Large intestine (tissue), 3 donors: Measurements from ENCODE around the gene FXYD6. TPM values are rescaled to one million over a fixed set of nuclear protein-coding genes. Genes with fewer than 3 reads are reported as not detected.

Experiments
- DNase-seq, 2 donors: peaks; one replicate each; pipeline versions ENCODE4 v3.0.0 to v3.0.0-alpha.2; 2013
- H3K27ac ChIP-seq: one replicate; pipeline ENCODE4 v1.5.1; 2013; ENCODE audit warnings: low read length
- H3K27me3 ChIP-seq: 2 replicates; pipeline ENCODE4 v1.6.1; 2013; ENCODE audit warnings: low read length; ENCODE audit not compliant: control insufficient read depth, insufficient read depth
- H3K36me3 ChIP-seq: 2 replicates; pipeline ENCODE4 v1.6.1; 2013; ENCODE audit warnings: low read length; ENCODE audit not compliant: control insufficient read depth, insufficient read depth
- H3K4me1 ChIP-seq: one replicate; pipeline ENCODE4 v1.6.1; 2013; ENCODE audit warnings: low read length; ENCODE audit not compliant: control insufficient read depth, insufficient read depth
- H3K4me3 ChIP-seq: one replicate; pipeline ENCODE4 v1.5.1; 2013; ENCODE audit warnings: low read length
- H3K9me3 ChIP-seq: one replicate; pipeline ENCODE4 v1.6.1; 2013; ENCODE audit warnings: mild to moderate bottlenecking, low read depth, low read length, moderate library complexity; ENCODE audit not compliant: control insufficient read depth
- WGBS: methylation state at CpG from one replicate; pipeline ENCODE4 v1.1.5; 2013; ENCODE audit warnings: low lambda C conversion rate; ENCODE audit not compliant: insufficient coverage; 5-methylcytosine and 5-hydroxymethylcytosine counted together
- polyA plus RNA-seq: library from polyadenylated mRNA; unstranded; fragments of 120-200 nt; gene quantifications from one replicate; pipeline ENCODE4 v1.2.1, GENCODE V29; 2013

Gene FXYD6
- polyA plus RNA-seq, 1 donor = 78.3 TPM

GRCh38 chr11:117851106-117851505 lies 25.4 kb downstream of the FXYD6 start:
- Histone ChIP-seq H3K36me3 (no peaks in the 10 kb centered on the region), H3K27me3 (no peaks in the 10 kb centered on the region), H3K4me3 (no peak overlapping the region), H3K27ac (no peak overlapping the region), H3K4me1 (no peaks in the 10 kb centered on the region), H3K9me3 (no peaks in the 10 kb centered on the region)
- no peak for DNase-seq
- no CpG with 5 or more reads among the region's 3 CpGs for WGBS

- DNase-seq = no peak
- H3K4me1 ChIP-seq = no peaks in the 10 kb centered on the region
- H3K36me3 ChIP-seq = no peaks in the 10 kb centered on the region
- no peak overlapping the region for H3K27ac ChIP-seq
- no peak overlapping the region for H3K4me3 ChIP-seq
- no peaks in the 10 kb centered on the region for H3K9me3 ChIP-seq
- H3K27me3 ChIP-seq = no peaks in the 10 kb centered on the region
- WGBS = 67% methylated on average over 1 of the region's 6 CpGs
Measured at GRCh38 chr11:117849781-117850414, 26.6 kb downstream of the FXYD6 start.

- no CpG with 5 or more reads among the region's 9 CpGs for WGBS
- peak in 1 of 2 donors; percentile 63 for DNase-seq
- peaks cover 9% of the 10 kb centered on the region for H3K4me1 ChIP-seq
- no peaks in the 10 kb centered on the region for H3K27me3 ChIP-seq
- no peak overlapping the region for H3K27ac ChIP-seq
- no peaks in the 10 kb centered on the region for H3K36me3 ChIP-seq
- H3K4me3 ChIP-seq = no peak overlapping the region
- H3K9me3 ChIP-seq = no peaks in the 10 kb centered on the region
Measured at GRCh38 chr11:117843666-117844484, 32.6 kb downstream of the FXYD6 start.

GRCh38 chr11:117842131-117842941 lies 34.1 kb downstream of the FXYD6 start:
- WGBS = no CpG with 5 or more reads among the region's 16 CpGs
- no peaks in the 10 kb centered on the region for H3K27me3 ChIP-seq
- peaks cover 15% of the 10 kb centered on the region for H3K4me1 ChIP-seq
- no peak for DNase-seq
- no peaks in the 10 kb centered on the region for H3K36me3 ChIP-seq
- no peak overlapping the region for H3K4me3 ChIP-seq
- H3K9me3 ChIP-seq = no peaks in the 10 kb centered on the region
- H3K27ac ChIP-seq = no peak overlapping the region

GRCh38 chr11:117841551-117842031 lies 34.9 kb downstream of the FXYD6 start:
- no CpG with 5 or more reads among the region's 7 CpGs for WGBS
- no peak for DNase-seq
- Histone ChIP-seq H3K4me3 (no peak overlapping the region), H3K9me3 (no peaks in the 10 kb centered on the region), H3K4me1 (peaks cover 22% of the 10 kb centered on the region), H3K27ac (peak overlapping the region; percentile 23), H3K36me3 (no peaks in the 10 kb centered on the region), H3K27me3 (no peaks in the 10 kb centered on the region)

GRCh38 chr11:117840881-117841550 lies 35.4 kb downstream of the FXYD6 start:
- H3K27me3 ChIP-seq = no peaks in the 10 kb centered on the region
- no peaks in the 10 kb centered on the region for H3K36me3 ChIP-seq
- no peak overlapping the region for H3K4me3 ChIP-seq
- H3K27ac ChIP-seq = no peak overlapping the region
- peaks cover 26% of the 10 kb centered on the region for H3K4me1 ChIP-seq
- no peaks in the 10 kb centered on the region for H3K9me3 ChIP-seq
- 80% methylated on average over 1 of the region's 11 CpGs for WGBS
- no peak for DNase-seq

GRCh38 chr11:117839936-117840813 lies 36.3 kb downstream of the FXYD6 start:
- DNase-seq = no peak
- H3K9me3 ChIP-seq = no peaks in the 10 kb centered on the region
- no peak overlapping the region for H3K4me3 ChIP-seq
- peaks cover 3% of the 10 kb centered on the region for H3K36me3 ChIP-seq
- no peaks in the 10 kb centered on the region for H3K27me3 ChIP-seq
- H3K27ac ChIP-seq = no peak overlapping the region
- WGBS = no CpG with 5 or more reads among the region's 10 CpGs
- peaks cover 26% of the 10 kb centered on the region for H3K4me1 ChIP-seq

- H3K36me3 ChIP-seq = peaks cover 3% of the 10 kb centered on the region
- no peak overlapping the region for H3K4me3 ChIP-seq
- H3K27me3 ChIP-seq = no peaks in the 10 kb centered on the region
- H3K4me1 ChIP-seq = peaks cover 28% of the 10 kb centered on the region
- H3K9me3 ChIP-seq = no peaks in the 10 kb centered on the region
- DNase-seq = peak in 1 of 2 donors; percentile 56
- H3K27ac ChIP-seq = no peak overlapping the region
- 40% methylated on average over 1 of the region's 7 CpGs for WGBS
Measured at GRCh38 chr11:117839380-117839881, 37.0 kb downstream of the FXYD6 start.

- no peak overlapping the region for H3K27ac ChIP-seq
- H3K4me3 ChIP-seq = no peak overlapping the region
- no peaks in the 10 kb centered on the region for H3K9me3 ChIP-seq
- no peaks in the 10 kb centered on the region for H3K27me3 ChIP-seq
- no peak for DNase-seq
- H3K4me1 ChIP-seq = peaks cover 33% of the 10 kb centered on the region
- WGBS = no CpG with 5 or more reads among the region's 8 CpGs
- H3K36me3 ChIP-seq = peaks cover 3% of the 10 kb centered on the region
Measured at GRCh38 chr11:117838901-117839300, 37.6 kb downstream of the FXYD6 start.
